CD4-positive, alpha-beta memory T cell (primary cell): ENCODE results near the gene IL1RAPL2. TPM values are rescaled to one million over a fixed set of nuclear protein-coding genes. Genes with fewer than 3 reads are reported as not detected.

Source experiments
- CTCF ChIA-PET: fragments of 350-600 bp; sonication (Branson Sonifier 250); formaldehyde crosslinking; loops from one replicate; lab custom pipeline; 2021; ENCODE audit warnings: inconsistent platforms; ENCODE audit not compliant: partially characterized antibody; lab: Charles Lee
- POLR2A ChIA-PET: fragments of 350-600 bp; sonication (Branson Sonifier 250); formaldehyde crosslinking; loops from one replicate; lab custom pipeline; 2021; ENCODE audit not compliant: partially characterized antibody; lab: Charles Lee
- DNase-seq, 5 donors: peaks; one replicate each; pipeline versions ENCODE4 v3.0.0 to v3.0.0-alpha.2; 2020 to 2022; ENCODE audit warnings: mixed read lengths in 1 of 5
- H3K27ac ChIP-seq: one replicate; pipeline ENCODE4 v1.7.0; 2013; ENCODE audit warnings: low read depth, low read length
- H3K27me3 ChIP-seq: 2 replicates; pipeline ENCODE4 v1.7.0; 2013; ENCODE audit warnings: mild to moderate bottlenecking, low read length, moderate library complexity; ENCODE audit not compliant: insufficient read depth
- H3K36me3 ChIP-seq: 2 replicates; pipeline ENCODE4 v1.7.0; 2013; ENCODE audit warnings: mild to moderate bottlenecking, low read length, moderate library complexity; ENCODE audit not compliant: insufficient read depth
- H3K4me1 ChIP-seq: 2 replicates; pipeline ENCODE4 v1.7.0; 2013; ENCODE audit warnings: mild to moderate bottlenecking, low read length, moderate library complexity; ENCODE audit not compliant: insufficient read depth
- H3K4me3 ChIP-seq, 2 donors: one replicate each; pipeline ENCODE4 v1.7.0; 2013; ENCODE audit warnings: low read length in 2 of 2, mild to moderate bottlenecking in 1 of 2
- H3K9me3 ChIP-seq, 2 donors: one replicate each; pipeline ENCODE4 v1.7.0; 2013; ENCODE audit warnings: low read length in 2 of 2, control low read depth in 1 of 2; ENCODE audit not compliant: control insufficient read depth in 1 of 2
- H3K27ac Mint-ChIP-seq, 7 donors: one replicate each; pipeline ENCODE4 v1.8.0; 2020 to 2021; ENCODE audit warnings: mixed read lengths in 7 of 7, mild to moderate bottlenecking in 6 of 7, inconsistent platforms in 3 of 7, moderate library complexity in 3 of 7
- H3K27me3 Mint-ChIP-seq, 2 donors: one replicate each; pipeline ENCODE4 v1.8.0; 2020 to 2021; ENCODE audit warnings: mixed read lengths in 2 of 2
- H3K36me3 Mint-ChIP-seq, 2 donors: one replicate each; pipeline ENCODE4 v1.8.0; 2020 to 2021; ENCODE audit warnings: mixed read lengths in 2 of 2, inconsistent platforms in 1 of 2, mild to moderate bottlenecking in 1 of 2
- H3K4me1 Mint-ChIP-seq, 4 donors: one replicate each; pipeline ENCODE4 v1.8.0; 2020 to 2021; ENCODE audit warnings: mixed read lengths in 4 of 4, mild to moderate bottlenecking in 1 of 4
- H3K4me3 Mint-ChIP-seq, 8 donors: one replicate each; pipeline ENCODE4 v1.8.0; 2020 to 2021; ENCODE audit warnings: mixed read lengths in 8 of 8, mild to moderate bottlenecking in 7 of 8, moderate library complexity in 6 of 8, inconsistent platforms in 3 of 8
- H3K9me3 Mint-ChIP-seq, 8 donors: one replicate each; pipeline ENCODE4 v1.8.0; 2020 to 2021; ENCODE audit warnings: mixed read lengths in 8 of 8, mild to moderate bottlenecking in 5 of 8, inconsistent platforms in 3 of 8, moderate library complexity in 1 of 8
- intact Hi-C: fragments of 100-400 bp; cut with micrococcal nuclease; formaldehyde crosslinking; loops from one replicate; pipeline ENCODE4 v1.15.1; 2023
- polyA plus RNA-seq, 2 donors: library from polyadenylated mRNA; unstranded; fragments of 300-500 nt; fragmentation: Illumina TruSeq; gene quantifications; one replicate each; pipeline ENCODE4 v1.2.3, GENCODE V29; 2021
- total RNA-seq, 2 experiments: library from RNA; stranded (reverse); gene quantifications; one replicate each; pipeline ENCODE4 v1.2.3, GENCODE V29; 2021

IL1RAPL2 gene
- total and polyA plus RNA-seq, 4 experiments from 2014 or later = not detected

DNA sequence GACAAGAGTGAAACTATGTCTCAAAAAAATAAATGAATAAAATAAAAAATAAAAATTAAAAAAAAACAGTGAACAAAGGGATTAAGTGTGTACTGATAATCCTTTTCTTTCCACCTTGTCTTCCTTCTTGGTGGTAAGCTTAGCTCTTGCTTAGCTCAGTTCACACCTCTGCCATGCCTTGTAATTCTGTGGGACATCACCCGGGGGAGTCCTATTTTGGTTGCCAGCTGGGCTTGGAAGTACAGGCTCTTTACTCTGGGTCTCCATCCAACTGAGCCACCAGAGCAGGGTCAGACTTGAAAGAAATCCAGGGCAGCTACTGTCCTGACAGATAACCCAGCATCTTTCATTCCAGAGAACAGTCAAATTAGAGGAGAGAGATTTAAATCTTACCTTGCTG, 858.7 kb downstream of the IL1RAPL2 start:
- Histone ChIP-seq H3K4me1 (no peaks in the 10 kb centered on the region), H3K4me3 (no peak overlapping the region), H3K9me3 (no peaks in the 10 kb centered on the region), H3K27me3 (no peaks in the 10 kb centered on the region), H3K27ac (no peak overlapping the region), H3K36me3 (no peaks in the 10 kb centered on the region)
- Mint-ChIP-seq H3K9me3 (peaks cover 0 to 7% (median 1%) of the 10 kb centered on the region in 8 donors), H3K4me1 (no peaks in the 10 kb centered on the region), H3K36me3 (no peaks in the 10 kb centered on the region), H3K27ac (no peak overlapping the region), H3K4me3 (no peak overlapping the region), H3K27me3 (no peaks in the 10 kb centered on the region)
- ChIA-PET POLR2A (no interaction called here), CTCF (no interaction called here)
- intact Hi-C loops = no loop called here
- DNase-seq = no peak

DNA sequence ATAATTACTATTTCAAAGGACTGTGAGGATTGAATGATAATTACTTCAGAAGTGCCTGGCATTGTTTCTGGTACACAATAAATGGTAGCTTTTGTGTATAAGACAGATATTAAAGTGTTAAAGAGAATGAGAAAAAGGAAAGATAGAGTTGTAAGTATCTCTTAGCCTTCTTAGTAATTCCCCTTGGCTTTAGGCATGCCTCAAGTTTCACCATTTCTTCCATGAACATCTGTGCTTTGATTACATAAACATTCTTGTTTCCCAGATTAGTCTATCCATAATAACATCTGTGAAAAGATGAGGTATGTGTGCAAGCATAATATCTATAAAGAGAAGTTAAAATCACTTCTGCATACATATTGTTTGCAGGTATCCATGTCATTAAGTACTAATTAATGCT, 885.4 kb downstream of the IL1RAPL2 start:
- H3K36me3 ChIP-seq = no peaks in the 10 kb centered on the region
- Mint-ChIP-seq H3K36me3 (no peaks in the 10 kb centered on the region), H3K27ac (no peak overlapping the region), H3K27me3 (no peaks in the 10 kb centered on the region), H3K4me3 (no peak overlapping the region), H3K4me1 (no peaks in the 10 kb centered on the region), H3K9me3 (no peaks in the 10 kb centered on the region)
- DNase-seq = no peak
- ChIA-PET CTCF (no interaction called here), POLR2A (no interaction called here)
- intact Hi-C loops = no loop called here
- no peaks in the 10 kb centered on the region for H3K9me3 ChIP-seq
- no peak overlapping the region for H3K4me3 ChIP-seq
- H3K4me1 ChIP-seq = no peaks in the 10 kb centered on the region
- H3K27me3 ChIP-seq = no peaks in the 10 kb centered on the region
- no peak overlapping the region for H3K27ac ChIP-seq

GRCh38 chrX:105458846-105459245, 892.8 kb downstream of the IL1RAPL2 start:
- no peak for DNase-seq

DNA sequence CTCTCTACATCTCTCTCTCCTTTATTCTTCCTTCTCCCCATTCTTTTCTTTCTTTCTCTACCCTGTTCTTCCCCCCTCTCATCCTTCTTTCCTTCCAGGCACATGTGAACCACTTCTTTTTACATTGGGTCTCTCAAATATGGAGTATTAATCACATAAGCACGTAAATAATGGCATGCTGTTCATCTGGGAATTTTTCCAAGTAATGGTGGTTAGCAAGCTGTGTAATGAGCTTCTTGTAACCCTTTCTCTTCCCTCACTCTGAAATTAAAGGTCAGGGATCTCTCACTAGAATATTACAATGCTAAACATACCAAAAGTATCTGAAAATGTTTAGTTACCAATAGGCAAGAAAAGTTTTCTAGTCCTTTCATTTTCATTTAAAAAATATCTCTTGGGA, 894.4 kb downstream of the IL1RAPL2 start:
- Mint-ChIP-seq H3K27ac (no peak overlapping the region), H3K4me3 (peak overlapping the region in 1 of 8 donors; percentile 52), H3K4me1 (no peaks in the 10 kb centered on the region), H3K36me3 (no peaks in the 10 kb centered on the region), H3K9me3 (peaks cover 0 to 3% (median 0%) of the 10 kb centered on the region in 8 donors), H3K27me3 (no peaks in the 10 kb centered on the region)
- ChIA-PET CTCF (no interaction called here), POLR2A (no interaction called here)
- H3K27ac ChIP-seq = no peak overlapping the region
- H3K4me1 ChIP-seq = no peaks in the 10 kb centered on the region
- intact Hi-C loops = no loop called here
- H3K36me3 ChIP-seq = no peaks in the 10 kb centered on the region
- H3K27me3 ChIP-seq = no peaks in the 10 kb centered on the region
- DNase-seq = no peak
- H3K9me3 ChIP-seq = no peaks in the 10 kb centered on the region
- no peak overlapping the region for H3K4me3 ChIP-seq

More at GRCh38 chrX:105458846-105459245, 892.8 kb downstream of the IL1RAPL2 start:
- Mint-ChIP-seq H3K36me3 (no peaks in the 10 kb centered on the region), H3K4me1 (no peaks in the 10 kb centered on the region), H3K27ac (no peak overlapping the region), H3K27me3 (no peaks in the 10 kb centered on the region), H3K9me3 (peaks cover 0 to 3% (median 0%) of the 10 kb centered on the region in 8 donors), H3K4me3 (no peak overlapping the region)
- POLR2A ChIA-PET = no interaction called here
- H3K9me3 ChIP-seq = no peaks in the 10 kb centered on the region
- CTCF ChIA-PET = no interaction called here
- intact Hi-C loops = no loop called here
- H3K4me3 ChIP-seq = no peak overlapping the region
- H3K27me3 ChIP-seq = no peaks in the 10 kb centered on the region
- no peaks in the 10 kb centered on the region for H3K4me1 ChIP-seq
- no peak overlapping the region for H3K27ac ChIP-seq
- no peaks in the 10 kb centered on the region for H3K36me3 ChIP-seq

DNA sequence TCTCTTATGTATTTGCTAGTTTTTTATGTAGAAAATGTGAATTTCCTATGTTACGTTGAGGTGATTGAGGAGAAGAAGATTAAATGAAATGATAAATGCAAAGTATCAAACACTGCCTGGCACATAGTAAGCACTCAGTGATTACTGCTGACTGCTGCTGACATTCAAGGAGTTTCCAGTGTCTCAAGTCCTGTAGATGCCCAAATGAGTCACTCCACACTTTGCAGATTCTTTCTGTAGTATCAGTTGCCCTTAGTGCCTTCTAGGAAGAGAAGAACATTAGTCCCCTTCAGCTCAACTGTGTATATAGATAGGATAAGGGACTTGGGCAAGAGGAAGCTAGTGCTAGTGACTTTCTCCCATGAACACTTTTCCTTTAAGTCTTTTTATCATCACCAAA, 895.0 kb downstream of the IL1RAPL2 start:
- Histone ChIP-seq H3K27me3 (no peaks in the 10 kb centered on the region), H3K9me3 (no peaks in the 10 kb centered on the region), H3K36me3 (no peaks in the 10 kb centered on the region), H3K4me3 (no peak overlapping the region), H3K27ac (no peak overlapping the region), H3K4me1 (no peaks in the 10 kb centered on the region)
- intact Hi-C loops = no loop called here
- H3K4me1 Mint-ChIP-seq = no peaks in the 10 kb centered on the region
- H3K36me3 Mint-ChIP-seq = no peaks in the 10 kb centered on the region
- no peak for DNase-seq
- ChIA-PET POLR2A (no interaction called here), CTCF (no interaction called here)
- no peak overlapping the region for H3K4me3 Mint-ChIP-seq
- H3K27me3 Mint-ChIP-seq = no peaks in the 10 kb centered on the region
- H3K9me3 Mint-ChIP-seq = peaks cover 0 to 3% (median 0%) of the 10 kb centered on the region in 8 donors
- no peak overlapping the region for H3K27ac Mint-ChIP-seq

DNA sequence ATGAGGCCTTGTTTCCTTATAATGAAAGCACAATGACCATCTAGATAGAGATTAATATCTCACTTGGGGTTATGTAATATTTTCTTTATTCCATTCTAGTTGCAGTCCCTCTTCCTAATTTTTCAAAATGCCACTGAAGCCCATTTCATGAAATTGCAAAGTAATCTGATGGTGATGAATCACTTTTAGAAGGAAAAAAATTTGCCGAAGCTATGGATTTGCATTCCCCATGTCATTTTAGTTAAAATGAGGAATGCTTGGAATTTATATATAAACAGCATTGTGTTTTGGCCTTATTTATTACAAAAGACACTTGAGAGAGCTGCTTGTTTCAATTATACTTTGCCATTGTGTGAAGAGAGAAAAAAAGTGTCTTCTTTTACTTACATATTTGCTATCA, 896.2 kb downstream of the IL1RAPL2 start:
- Mint-ChIP-seq H3K27ac (no peak overlapping the region), H3K4me1 (no peaks in the 10 kb centered on the region), H3K27me3 (no peaks in the 10 kb centered on the region), H3K4me3 (no peak overlapping the region), H3K9me3 (peaks cover 0 to 2% (median 0%) of the 10 kb centered on the region in 8 donors), H3K36me3 (no peaks in the 10 kb centered on the region)
- ChIA-PET POLR2A (no interaction called here), CTCF (no interaction called here)
- Histone ChIP-seq H3K27ac (no peak overlapping the region), H3K27me3 (no peaks in the 10 kb centered on the region), H3K4me3 (no peak overlapping the region), H3K9me3 (no peaks in the 10 kb centered on the region), H3K4me1 (no peaks in the 10 kb centered on the region), H3K36me3 (no peaks in the 10 kb centered on the region)
- DNase-seq = no peak
- intact Hi-C loops = no loop called here

- ChIA-PET POLR2A (no interaction called here), CTCF (no interaction called here)
- intact Hi-C loops = no loop called here
- H3K27me3 ChIP-seq = no peaks in the 10 kb centered on the region
- no peak overlapping the region for H3K27ac ChIP-seq
- H3K4me1 ChIP-seq = no peaks in the 10 kb centered on the region
- no peaks in the 10 kb centered on the region for H3K9me3 ChIP-seq
- Mint-ChIP-seq H3K4me3 (no peak overlapping the region), H3K36me3 (no peaks in the 10 kb centered on the region), H3K27me3 (no peaks in the 10 kb centered on the region), H3K27ac (no peak overlapping the region), H3K4me1 (no peaks in the 10 kb centered on the region), H3K9me3 (peaks cover 0 to 2% (median 0%) of the 10 kb centered on the region in 8 donors)
- no peak overlapping the region for H3K4me3 ChIP-seq
- no peaks in the 10 kb centered on the region for H3K36me3 ChIP-seq
- DNase-seq = no peak
These were observed 897.5 kb downstream of the IL1RAPL2 start for GRCh38 chrX:105463473-105463872.

- Mint-ChIP-seq H3K4me3 (no peak overlapping the region), H3K9me3 (peaks cover 0 to 2% (median 0%) of the 10 kb centered on the region in 8 donors), H3K4me1 (no peaks in the 10 kb centered on the region), H3K27me3 (no peaks in the 10 kb centered on the region), H3K27ac (no peak overlapping the region), H3K36me3 (no peaks in the 10 kb centered on the region)
- Histone ChIP-seq H3K36me3 (no peaks in the 10 kb centered on the region), H3K27ac (no peak overlapping the region), H3K27me3 (no peaks in the 10 kb centered on the region), H3K4me3 (no peak overlapping the region), H3K9me3 (no peaks in the 10 kb centered on the region), H3K4me1 (no peaks in the 10 kb centered on the region)
- ChIA-PET POLR2A (no interaction called here), CTCF (no interaction called here)
- intact Hi-C loops = no loop called here
- DNase-seq = no peak
These were observed 898.6 kb downstream of the IL1RAPL2 start for GRCh38 chrX:105464618-105465017.
